Thoracic aorta (tissue), 2 donors: ENCODE results near the gene WARS2. TPM values are rescaled to one million over a fixed set of nuclear protein-coding genes. Genes with fewer than 3 reads are reported as not detected.

Experiments used
- ATAC-seq: fragments of 150-250 bp; one replicate; pipeline ENCODE4 v1.8.0; 2017; ENCODE audit warnings: low read depth; ENCODE audit not compliant: insufficient number of reproducible peaks, low FRiP score
- DNase-seq: peaks from one replicate; pipeline ENCODE4 v3.0.0-alpha.2; 2020; ENCODE audit warnings: low spot score
- H3K27ac ChIP-seq, 2 donors: fragments of 200-600 bp; sonication (generic); 1 replicate in 1 of 2; 2 replicates in 1 of 2; pipeline ENCODE4 v1.5.1; 2016; ENCODE audit warnings: mild to moderate bottlenecking in 2 of 2, moderate library complexity in 2 of 2
- H3K27me3 ChIP-seq: fragments of 200-600 bp; sonication (generic); replicated peaks from 2 replicates; pipeline ENCODE4 v1.6.0; 2016; ENCODE audit warnings: mild to moderate bottlenecking; ENCODE audit not compliant: insufficient read depth
- H3K36me3 ChIP-seq: fragments of 200-600 bp; sonication (generic); one replicate; pipeline ENCODE4 v1.5.1; 2016
- H3K4me1 ChIP-seq, 2 donors: fragments of 200-600 bp; sonication (generic); 1 replicate in 1 of 2; 2 replicates in 1 of 2; pipeline versions ENCODE4 v1.5.1 to v1.6.0; 2016; ENCODE audit warnings: low read depth in 2 of 2, mild to moderate bottlenecking in 1 of 2; ENCODE audit not compliant: control insufficient read depth in 1 of 2
- H3K4me3 ChIP-seq: fragments of 200-600 bp; sonication (generic); 2 replicates; pipeline ENCODE4 v1.5.1; 2016; ENCODE audit warnings: mild to moderate bottlenecking
- H3K9me3 ChIP-seq: fragments of 200-600 bp; sonication (generic); 2 replicates; pipeline ENCODE4 v1.5.1; 2016
- total RNA-seq, 2 donors: library from RNA; depleted of rRNA; stranded (reverse); fragments of >200 nt; gene quantifications; one replicate each; pipeline versions ENCODE4 v1.1.0 to v1.2.3, GENCODE V29; 2016
- TF ChIP-seq, protein P1 (sequence below): fragments of 200-600 bp; sonication (generic); IDR thresholded peaks from one replicate; pipeline ENCODE4 v1.5.1; 2019; ENCODE audit warnings: antibody characterized with exemption

Gene WARS2
- total RNA-seq, 2 donors from 2014 or later: 11.1 to 13.8 TPM

DNA sequence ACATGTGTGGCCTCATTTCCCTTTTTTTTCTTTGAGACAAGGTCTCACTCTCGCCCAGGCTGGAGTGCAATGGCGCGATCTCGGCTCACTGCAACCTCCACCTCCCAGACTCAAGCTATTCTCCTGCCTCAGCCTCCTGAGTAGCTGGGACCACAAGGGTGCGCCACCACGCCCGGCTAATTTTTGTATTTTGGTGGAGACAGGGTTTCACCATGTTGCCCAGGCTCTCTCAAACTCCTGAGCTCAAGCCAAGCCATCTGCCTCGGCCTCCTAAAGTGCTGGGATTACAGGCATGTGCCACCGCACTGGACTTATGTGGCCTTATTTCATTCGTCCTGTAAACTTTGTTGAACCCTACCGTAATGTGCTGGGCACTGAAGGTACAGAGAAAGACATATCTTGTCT, 569 bp upstream of the WARS2 start:
- TF ChIP-seq, protein P1, sequence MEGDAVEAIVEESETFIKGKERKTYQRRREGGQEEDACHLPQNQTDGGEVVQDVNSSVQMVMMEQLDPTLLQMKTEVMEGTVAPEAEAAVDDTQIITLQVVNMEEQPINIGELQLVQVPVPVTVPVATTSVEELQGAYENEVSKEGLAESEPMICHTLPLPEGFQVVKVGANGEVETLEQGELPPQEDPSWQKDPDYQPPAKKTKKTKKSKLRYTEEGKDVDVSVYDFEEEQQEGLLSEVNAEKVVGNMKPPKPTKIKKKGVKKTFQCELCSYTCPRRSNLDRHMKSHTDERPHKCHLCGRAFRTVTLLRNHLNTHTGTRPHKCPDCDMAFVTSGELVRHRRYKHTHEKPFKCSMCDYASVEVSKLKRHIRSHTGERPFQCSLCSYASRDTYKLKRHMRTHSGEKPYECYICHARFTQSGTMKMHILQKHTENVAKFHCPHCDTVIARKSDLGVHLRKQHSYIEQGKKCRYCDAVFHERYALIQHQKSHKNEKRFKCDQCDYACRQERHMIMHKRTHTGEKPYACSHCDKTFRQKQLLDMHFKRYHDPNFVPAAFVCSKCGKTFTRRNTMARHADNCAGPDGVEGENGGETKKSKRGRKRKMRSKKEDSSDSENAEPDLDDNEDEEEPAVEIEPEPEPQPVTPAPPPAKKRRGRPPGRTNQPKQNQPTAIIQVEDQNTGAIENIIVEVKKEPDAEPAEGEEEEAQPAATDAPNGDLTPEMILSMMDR: no peak
- ATAC-seq: no peak
- no peak for DNase-seq
- H3K9me3 ChIP-seq: no peaks in the 10 kb centered on the region
- no peaks in the 10 kb centered on the region for H3K27me3 ChIP-seq
- H3K4me3 ChIP-seq: peak overlapping the region; percentile 85
- H3K4me1 ChIP-seq: peaks cover 13 to 15% of the 10 kb centered on the region in 2 donors
- peak overlapping the region; percentile 96 to 97 for H3K27ac ChIP-seq
- no peaks in the 10 kb centered on the region for H3K36me3 ChIP-seq

DNA sequence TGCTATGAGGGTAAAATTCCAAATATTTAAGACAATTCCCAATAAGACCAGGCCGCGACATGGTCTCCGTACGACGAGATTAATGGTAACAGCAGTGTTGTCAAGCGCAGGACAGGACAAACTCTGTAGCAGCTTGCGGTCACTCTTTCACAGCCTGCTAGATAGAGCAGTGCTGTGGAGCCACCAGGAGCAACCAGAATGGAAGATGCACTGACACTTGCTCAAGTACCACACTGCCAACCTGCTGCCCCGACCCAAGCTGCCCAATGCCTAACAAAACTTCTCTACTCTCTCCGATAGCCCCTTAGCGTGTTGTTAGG, 636 bp downstream of the WARS2 start:
- Histone ChIP-seq H3K4me3 (peak overlapping the region; percentile 85), H3K9me3 (no peaks in the 10 kb centered on the region), H3K36me3 (no peaks in the 10 kb centered on the region), H3K4me1 (peaks cover 13 to 15% of the 10 kb centered on the region in 2 donors), H3K27me3 (no peaks in the 10 kb centered on the region), H3K27ac (peak overlapping the region; percentile 96 to 97)
- TF ChIP-seq, protein P1: no peak
- no peak for ATAC-seq
- no peak for DNase-seq

DNA sequence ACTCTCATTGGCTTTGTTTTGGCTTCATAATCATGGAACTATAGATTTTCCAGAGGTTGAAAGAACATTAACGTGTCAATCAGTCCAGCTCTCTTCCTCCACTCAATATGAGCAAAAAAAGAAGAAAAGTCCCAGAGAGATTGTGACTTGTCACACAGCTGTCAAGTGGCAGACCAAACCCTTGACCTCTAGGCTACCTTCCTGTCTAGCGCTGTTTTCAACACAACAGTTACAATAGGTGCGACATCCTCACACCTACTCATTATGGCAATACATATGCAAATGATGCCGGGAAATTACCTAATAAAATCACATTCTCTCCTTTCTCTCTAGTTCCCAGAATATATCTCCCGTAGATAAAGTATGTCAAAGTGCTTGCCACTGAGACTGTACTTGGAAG, 1.1 kb downstream of the WARS2 start:
- Histone ChIP-seq H3K9me3 (no peaks in the 10 kb centered on the region), H3K36me3 (no peaks in the 10 kb centered on the region), H3K4me1 (peaks cover 13 to 15% of the 10 kb centered on the region in 2 donors), H3K27me3 (no peaks in the 10 kb centered on the region), H3K27ac (peak overlapping the region; percentile 96 to 97), H3K4me3 (peak overlapping the region; percentile 85)
- TF ChIP-seq, protein P1: no peak
- DNase-seq: no peak
- no peak for ATAC-seq

GRCh38 chr1:119136401-119136800, 4.1 kb downstream of the WARS2 start:
- no peak for ATAC-seq
- TF ChIP-seq, protein P1: no peak
- no peak overlapping the region for H3K4me3 ChIP-seq
- no peak for DNase-seq
- no peaks in the 10 kb centered on the region for H3K36me3 ChIP-seq
- no peaks in the 10 kb centered on the region for H3K27me3 ChIP-seq
- H3K27ac ChIP-seq: no peak overlapping the region
- no peaks in the 10 kb centered on the region for H3K9me3 ChIP-seq
- peaks cover 8 to 17% of the 10 kb centered on the region in 2 donors for H3K4me1 ChIP-seq

- H3K27me3 ChIP-seq: no peaks in the 10 kb centered on the region
- no peaks in the 10 kb centered on the region for H3K36me3 ChIP-seq
- no peak overlapping the region for H3K4me3 ChIP-seq
- no peak for ATAC-seq
- H3K9me3 ChIP-seq: no peaks in the 10 kb centered on the region
- TF ChIP-seq, protein P1: no peak
- H3K27ac ChIP-seq: no peak overlapping the region
- DNase-seq: no peak
- peaks cover 0 to 6% of the 10 kb centered on the region in 2 donors for H3K4me1 ChIP-seq
These were observed 6.5 kb downstream of the WARS2 start for GRCh38 chr1:119133987-119134386.
